HepG2 (cell line): ENCODE results near the gene MAIP1. TPM values are rescaled to one million over a fixed set of nuclear protein-coding genes. Genes with fewer than 3 reads are reported as not detected.

Experiments
- HMG20A ChIP-seq: IDR thresholded peaks from 2 replicates; pipeline ENCODE4 v1.6.1; 2016; ENCODE audit warnings: borderline replicate concordance
- HNF4A ChIP-seq: sonication (generic); formaldehyde crosslinking; IDR thresholded peaks from 2 replicates; pipeline ENCODE4 v1.4.0; 2020; ENCODE audit warnings: missing genetic modification reagents
- PHF5A ChIP-seq: IDR thresholded peaks from one replicate; pipeline ENCODE4 v1.6.1; 2018; ENCODE audit warnings: low read depth, missing genetic modification reagents; ENCODE audit not compliant: unreplicated experiment
- PRDM15 ChIP-seq: sonication (generic); formaldehyde crosslinking; IDR thresholded peaks from 2 replicates; pipeline ENCODE4 v1.4.0; 2020; ENCODE audit warnings: missing genetic modification reagents
- PREB ChIP-seq: sonication (generic); formaldehyde crosslinking; IDR thresholded peaks from 2 replicates; pipeline ENCODE4 v1.4.0; 2020; ENCODE audit warnings: missing genetic modification reagents
- RAD21 ChIP-seq: fragments of 450-650 bp; formaldehyde crosslinking; IDR thresholded peaks from 2 replicates; pipeline ENCODE4 v1.5.0; 2020; ENCODE audit warnings: mild to moderate bottlenecking
- ZFYVE20 ChIP-seq: sonication (generic); formaldehyde crosslinking; IDR thresholded peaks from 2 replicates; pipeline ENCODE4 v1.8.0; 2023; ENCODE audit warnings: low read depth, mild to moderate bottlenecking, moderate library complexity, missing genetic modification reagents, borderline replicate concordance
- ZNF329 ChIP-seq: sonication (generic); formaldehyde crosslinking; IDR thresholded peaks from 2 replicates; pipeline ENCODE4 v1.9.0; 2021; ENCODE audit warnings: low read depth, mild to moderate bottlenecking, missing genetic modification reagents
- ZNF775 ChIP-seq: sonication (generic); formaldehyde crosslinking; IDR thresholded peaks from 2 replicates; pipeline ENCODE4 v1.4.0; 2020; ENCODE audit warnings: missing genetic modification reagents, mild to moderate bottlenecking, moderate library complexity, borderline replicate concordance
- ZSCAN20 ChIP-seq: sonication (generic); formaldehyde crosslinking; IDR thresholded peaks from 2 replicates; pipeline ENCODE4 v1.4.0; 2020; ENCODE audit warnings: missing genetic modification reagents, mild to moderate bottlenecking, borderline replicate concordance
- polyA plus RNA-seq, 8 experiments: library from polyadenylated mRNA; depleted of rRNA in 3 of 8; stranded (reverse) in 7 of 8; unstranded in 1 of 8; fragments of >200 nt; fragmentation: Illumina TruSeq in 4 of 8; extraction: Trizol in 4 of 8; gene quantifications; 2 replicates each; pipeline versions ENCODE4 v1.2.1 to v1.2.3, GENCODE V29; 2011 to 2016; ENCODE audit warnings: low read depth in 4 of 8, missing spikeins in 1 of 8, mixed read lengths in 1 of 8; ENCODE audit not compliant: insufficient read depth in 1 of 8
- total RNA-seq, 5 experiments: library from RNA; depleted of rRNA; stranded (reverse); fragments of >200 nt; fragmentation: Illumina TruSeq; extraction: Trizol; gene quantifications; 2 replicates each; pipeline ENCODE4 v1.2.3, GENCODE V29; 2016; ENCODE audit warnings: low read depth in 1 of 5
- TF ChIP-seq, protein P1 (sequence below): IDR thresholded peaks from 2 replicates; pipeline ENCODE4 v1.6.1; 2016; ENCODE audit warnings: low read depth

MAIP1 gene
- total and polyA plus RNA-seq, 2 of the 13 experiments (the other 11 are each of a cell fraction or from before 2014, with no cell fraction given), result 22.3 to 72.9 TPM

GRCh38 chr2:199972088-199972626 is 16.8 kb downstream of the MAIP1 start (continued):
- no peak for TF ChIP-seq ZSCAN20 (CRISPR knock-in tag)
- TF ChIP-seq HNF4A (CRISPR knock-in tag), result no peak
- no peak for TF ChIP-seq PHF5A (CRISPR knock-in tag)
- TF ChIP-seq HMG20A (CRISPR knock-in tag), result no peak
- no peak for TF ChIP-seq RAD21 (CRISPR knock-in tag)
- TF ChIP-seq ZFYVE20 (CRISPR knock-in tag), result no peak
- TF ChIP-seq PRDM15, result no peak
- TF ChIP-seq, protein P1, sequence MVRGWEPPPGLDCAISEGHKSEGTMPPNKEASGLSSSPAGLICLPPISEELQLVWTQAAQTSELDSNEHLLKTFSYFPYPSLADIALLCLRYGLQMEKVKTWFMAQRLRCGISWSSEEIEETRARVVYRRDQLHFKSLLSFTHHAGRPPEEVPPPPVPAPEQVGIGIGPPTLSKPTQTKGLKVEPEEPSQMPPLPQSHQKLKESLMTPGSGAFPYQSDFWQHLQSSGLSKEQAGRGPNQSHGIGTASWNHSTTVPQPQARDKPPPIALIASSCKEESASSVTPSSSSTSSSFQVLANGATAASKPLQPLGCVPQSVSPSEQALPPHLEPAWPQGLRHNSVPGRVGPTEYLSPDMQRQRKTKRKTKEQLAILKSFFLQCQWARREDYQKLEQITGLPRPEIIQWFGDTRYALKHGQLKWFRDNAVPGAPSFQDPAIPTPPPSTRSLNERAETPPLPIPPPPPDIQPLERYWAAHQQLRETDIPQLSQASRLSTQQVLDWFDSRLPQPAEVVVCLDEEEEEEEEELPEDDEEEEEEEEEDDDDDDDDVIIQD (CRISPR knock-in tag), result no peak
- TF ChIP-seq ZNF775 (CRISPR knock-in tag), result no peak
- no peak for TF ChIP-seq ZNF329 (CRISPR knock-in tag)
- no peak for TF ChIP-seq PREB (CRISPR knock-in tag)
- TF ChIP-seq, all 625 proteins: peak for 0
